NCI-H446 treated with DMSO at 0.1 percent for 48 hours (cell line): ENCODE results near the gene NFIX.
"Not testable (repeated sequence)": the region's sequence is repeated elsewhere in the genome, so short reads cannot be mapped to it uniquely, and the experiment has no call there.

ENCODE experiments used
- DNase-seq: peaks from one replicate; lab custom pipeline; 2025; lab: John Stamatoyannopoulos, UW

Gene NFIX

DNA sequence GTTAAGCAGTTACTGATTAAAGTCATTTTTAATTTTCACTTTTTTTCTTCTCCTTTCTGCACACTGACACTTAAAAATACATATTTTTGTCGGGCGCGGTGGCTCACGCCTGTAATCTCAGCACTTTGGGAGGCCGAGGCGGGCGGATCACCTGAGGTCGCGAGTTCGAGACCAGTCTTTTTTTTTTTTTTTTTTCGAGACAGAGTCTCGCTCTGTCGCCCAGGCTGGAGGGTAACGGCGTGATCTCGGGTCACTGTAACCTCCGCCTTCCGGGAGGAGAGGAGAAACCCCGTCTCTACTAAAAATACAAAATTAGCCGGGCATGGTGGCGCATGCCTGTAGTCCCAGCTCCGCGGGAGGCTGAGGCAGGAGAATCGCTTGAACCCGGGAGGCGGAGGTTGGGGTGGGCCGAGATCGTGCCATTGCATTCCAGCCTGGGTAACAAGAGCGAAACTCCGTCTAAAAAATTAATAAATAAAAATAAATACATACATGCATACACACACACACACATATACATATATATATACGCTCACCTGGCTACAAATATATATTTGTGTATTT lies 37.8 kb upstream of the NFIX start:
- not testable (repeated sequence) for DNase-seq

- no peak for DNase-seq
These were observed 35.8 kb upstream of the NFIX start for GRCh38 chr19:12959481-12959880.

GRCh38 chr19:12965017-12965811 lies 30.1 kb upstream of the NFIX start:
- DNase-seq, result peak; percentile 51

- DNase-seq, result no peak
These were observed 29.5 kb upstream of the NFIX start for GRCh38 chr19:12965812-12966135.

GRCh38 chr19:12967907-12968306 lies 27.4 kb upstream of the NFIX start:
- DNase-seq, result no peak

- DNase-seq, result peak; percentile 79
These were observed 25.8 kb upstream of the NFIX start, which contains the start of gene DAND5 for GRCh38 chr19:12969292-12969988. DAND5 (plus strand) TSS chr19:12969576; CDS start chr19:12969661, 85 bp downstream.

DNA sequence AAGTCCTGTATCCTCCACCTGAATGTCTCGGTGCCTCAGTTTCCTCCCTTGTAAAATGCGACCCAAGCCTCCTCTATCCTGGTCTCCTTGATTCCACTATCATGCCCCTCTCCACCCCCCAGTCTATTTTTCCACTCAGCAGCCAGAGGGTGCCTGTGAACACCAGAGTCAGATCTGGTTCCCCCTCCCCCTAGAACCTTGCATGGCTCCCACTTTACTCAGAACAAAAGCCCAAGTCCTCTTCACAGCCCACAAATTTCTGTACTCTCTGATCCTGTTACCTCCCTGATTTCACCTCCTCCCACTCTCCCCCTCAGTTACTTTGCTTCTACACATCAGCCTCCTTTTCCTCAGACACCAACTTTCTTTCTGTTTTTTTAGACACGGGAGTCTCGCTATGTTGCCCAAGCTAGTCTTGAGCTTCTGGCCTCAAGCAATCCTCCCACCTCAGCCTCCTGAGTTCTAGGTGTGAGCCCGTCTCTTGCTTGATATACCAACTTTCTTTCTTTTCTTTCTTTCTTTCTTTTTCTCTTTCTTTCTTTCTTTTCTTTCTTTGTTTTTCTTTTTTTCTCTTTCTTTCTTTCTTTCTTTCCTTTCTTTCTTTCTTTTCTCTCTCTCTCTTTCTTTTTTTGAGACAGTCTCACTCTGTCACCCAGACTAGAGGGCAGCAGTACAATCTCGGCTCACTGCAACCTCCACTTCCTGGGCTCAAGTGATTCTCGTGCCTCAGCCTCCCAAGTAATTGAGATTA lies 25.0 kb upstream of the NFIX start:
- DNase-seq, result no peak

- DNase-seq, result no peak
These were observed 22.0 kb upstream of the NFIX start for GRCh38 chr19:12973236-12973635.

DNA sequence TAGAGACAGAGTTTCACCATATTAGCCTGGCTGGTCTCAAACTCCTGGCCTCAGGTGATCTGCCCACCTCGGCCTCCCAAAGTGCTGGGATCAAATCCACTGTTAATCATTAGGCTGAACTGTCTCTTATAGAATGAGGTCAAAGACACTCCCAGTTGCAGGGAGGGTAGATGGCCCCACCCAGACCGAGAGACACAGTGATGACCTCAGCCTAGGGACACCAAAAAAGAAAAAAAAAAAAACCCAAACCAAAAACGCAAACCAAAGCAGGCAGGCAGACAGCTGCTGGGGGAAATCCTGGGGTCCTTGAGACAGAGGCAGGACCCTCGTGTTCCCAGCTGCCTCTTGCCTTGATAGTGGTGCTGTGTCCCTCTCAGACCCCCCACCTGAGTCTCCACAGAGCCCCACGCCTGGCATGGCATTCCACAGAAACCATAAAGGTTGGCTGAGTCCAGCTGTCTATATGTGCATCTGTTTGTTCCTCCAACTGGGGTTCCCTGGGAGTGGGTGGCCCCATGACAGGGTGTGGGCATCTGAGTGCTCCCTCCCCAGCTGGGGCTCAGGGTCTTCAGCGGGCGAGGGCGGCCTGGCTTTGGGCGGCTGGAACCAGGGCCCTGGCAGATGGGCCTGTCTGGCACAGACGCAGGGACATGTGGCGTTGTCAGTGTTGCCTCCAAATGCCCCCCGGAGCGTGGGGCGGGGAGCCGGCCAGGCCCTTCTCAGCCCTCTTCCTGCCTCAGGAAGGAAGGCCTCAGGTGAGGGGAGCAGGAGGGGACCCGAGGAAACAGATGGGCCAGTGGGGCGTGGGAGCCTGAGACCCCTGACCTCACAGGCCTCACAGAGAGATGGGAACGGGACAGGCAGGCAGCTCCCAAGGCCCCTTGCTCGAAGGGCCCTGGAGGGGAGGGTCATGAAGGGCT lies 20.7 kb upstream of the NFIX start:
- DNase-seq, result peak; percentile 73

DNA sequence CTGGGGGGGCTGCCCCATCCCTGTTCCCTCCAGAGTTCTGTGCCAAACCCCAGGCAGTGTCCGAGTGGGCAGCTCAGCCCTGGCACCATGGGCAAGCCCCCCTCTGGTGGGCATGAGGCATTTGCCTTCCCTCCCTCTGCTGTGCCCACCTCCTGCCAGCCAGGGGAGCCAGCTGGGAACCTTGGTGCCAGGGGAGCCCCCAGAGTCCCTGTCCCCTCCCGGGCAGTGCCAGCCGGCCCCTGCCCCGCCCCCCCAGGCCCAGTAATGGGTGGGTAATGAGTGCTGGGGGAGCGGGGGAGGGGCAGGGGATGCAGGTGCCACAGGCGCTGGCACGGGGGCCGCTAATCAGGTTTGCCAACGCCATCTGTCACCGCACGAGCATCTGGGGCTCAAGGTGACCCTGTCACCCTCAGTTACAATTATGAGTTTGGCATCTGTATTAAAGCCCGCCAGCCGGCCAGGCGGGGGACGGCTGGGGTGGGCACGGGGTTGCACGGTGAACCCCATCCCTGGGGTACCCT lies 20.0 kb upstream of the NFIX start:
- no peak for DNase-seq

GRCh38 chr19:12976109-12976508 lies 19.2 kb upstream of the NFIX start:
- not testable (repeated sequence) for DNase-seq

DNA sequence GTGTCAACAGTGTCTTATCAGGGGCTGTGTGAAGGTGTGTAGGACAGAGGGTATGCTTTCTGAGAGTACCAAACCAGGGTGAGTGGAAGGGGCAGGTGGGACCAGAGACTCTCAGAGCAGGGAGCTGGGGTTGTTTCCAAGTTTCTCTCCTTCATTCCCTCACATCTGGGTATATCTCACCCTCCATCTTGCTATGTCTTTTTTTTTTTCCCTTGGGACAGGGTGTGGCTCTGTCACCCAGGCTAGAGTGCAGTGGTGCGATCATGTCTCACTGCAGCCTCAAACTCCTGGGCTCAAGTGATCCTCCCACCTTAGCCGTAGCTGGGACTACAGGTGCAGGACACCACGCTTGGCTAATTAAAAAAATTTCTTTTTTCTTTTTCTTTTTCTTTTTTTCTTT lies 15.3 kb upstream of the NFIX start:
- no peak for DNase-seq

DNA sequence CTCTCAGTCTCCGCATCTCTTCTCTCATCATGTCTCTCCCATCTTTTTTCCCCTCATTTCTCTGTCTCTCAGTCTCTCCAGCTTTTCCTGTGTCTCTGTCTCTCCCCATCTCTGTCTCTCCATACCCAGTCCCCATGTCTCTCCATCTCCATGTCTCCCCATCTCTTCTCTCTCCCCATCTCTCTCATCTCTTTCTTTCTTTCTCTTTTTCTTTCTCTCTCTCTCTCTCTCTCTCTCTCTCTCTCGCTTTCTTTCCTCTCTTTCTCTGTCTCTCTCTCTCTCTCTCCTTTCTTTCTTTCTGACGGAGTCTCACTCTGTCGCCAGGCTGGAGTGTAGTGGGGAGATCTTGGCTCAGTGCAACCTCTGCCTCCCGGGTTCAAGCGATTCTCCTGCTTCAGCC lies 12.6 kb upstream of the NFIX start:
- no peak for DNase-seq

DNA sequence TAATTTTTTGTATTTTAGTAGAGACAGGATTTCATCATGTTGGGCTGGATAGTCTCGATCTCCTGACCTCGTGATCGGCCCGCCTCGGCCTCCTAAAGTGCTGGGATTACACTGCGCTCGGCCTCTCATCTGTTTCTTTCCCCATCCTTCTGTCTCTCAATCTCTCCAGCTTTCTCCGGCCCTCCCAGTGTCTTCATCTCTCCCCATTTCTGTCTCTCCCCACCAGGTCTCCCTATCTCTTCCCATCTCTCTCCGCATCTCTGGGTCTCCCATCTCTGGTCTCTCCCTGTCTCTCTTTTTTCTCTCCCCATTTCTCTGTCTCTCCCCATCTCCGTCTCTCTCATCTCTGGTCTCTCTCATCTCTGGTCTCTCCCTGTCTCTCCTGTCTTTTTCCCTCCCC lies 12.2 kb upstream of the NFIX start:
- DNase-seq, result no peak

GRCh38 chr19:12983542-12984142 lies 11.6 kb upstream of the NFIX start:
- DNase-seq, result peak; percentile 46

- DNase-seq, result no peak
These were observed 11.1 kb upstream of the NFIX start for GRCh38 chr19:12984143-12984627.

GRCh38 chr19:12984683-12985048 lies 10.6 kb upstream of the NFIX start:
- no peak for DNase-seq

GRCh38 chr19:12985049-12985776 lies 10.1 kb upstream of the NFIX start:
- DNase-seq, result no peak

GRCh38 chr19:12986726-12987125 lies 8.5 kb upstream of the NFIX start:
- DNase-seq, result no peak

GRCh38 chr19:12987190-12987589 lies 8.1 kb upstream of the NFIX start:
- DNase-seq, result no peak
